ENCODE measurements around the gene KRT15. TPM values are rescaled to one million over a fixed set of nuclear protein-coding genes. Genes with fewer than 3 reads are reported as not detected.

KRT15 gene
- polyA plus RNA-seq, 3 donors: 0.03 TPM; not detected in 2

DNA sequence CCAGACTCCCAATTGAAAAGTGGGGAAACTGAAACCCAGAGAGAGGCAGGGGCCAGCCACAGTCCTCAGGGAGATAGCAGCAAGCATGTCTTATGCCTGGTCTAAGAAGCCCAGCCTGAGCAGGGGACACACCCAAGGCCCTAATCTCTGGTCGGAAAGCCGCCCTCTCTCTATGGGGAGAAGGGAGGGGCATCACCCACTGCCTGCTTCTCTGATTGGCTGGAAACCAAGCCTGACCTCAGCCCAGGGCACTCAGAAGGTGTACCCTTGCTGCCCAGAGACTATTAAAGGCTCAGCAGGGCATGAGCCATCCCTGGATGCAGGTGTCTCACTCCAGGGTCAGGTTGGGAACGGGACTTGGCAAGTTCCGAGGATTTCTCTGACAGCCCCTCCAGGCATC lies 7.6 kb downstream of the KRT15 start:
- Mint-ChIP-seq H3K36me3 (no peaks in the 10 kb centered on the region), H3K27ac (no peak overlapping the region), H3K4me1 (peaks cover 21% of the 10 kb centered on the region), H3K27me3 (ENCODE audit: low read depth in 3 of 3) (peaks cover 3 to 11% (median 6%) of the 10 kb centered on the region in 3 donors), H3K9me3 (peaks cover 0 to 2% (median 0%) of the 10 kb centered on the region in 7 donors), H3K4me3 (no peak overlapping the region)
- H3K27me3 ChIP-seq (ENCODE audit: control insufficient read depth in 2 of 2, insufficient read depth in 2 of 2, low read length in 2 of 2): no peaks in the 10 kb centered on the region
- peak overlapping the region; percentile 12 for H3K9ac ChIP-seq (ENCODE audit: insufficient read depth, low read length, poor library complexity, severe bottlenecking)
- TF ChIP-seq CTCF (IDR thresholded peaks at IDR 0.05): no peak
- no peak overlapping the region for H2AFZ ChIP-seq (ENCODE audit: insufficient read depth, low read depth, low read length, poor library complexity, severe bottlenecking)
- no peak overlapping the region for H3K4me2 ChIP-seq (replicated peaks; ENCODE audit: extremely low read depth, low read length, poor library complexity, severe bottlenecking)
- H4K20me1 ChIP-seq (ENCODE audit: insufficient read depth, low read length): no peaks in the 10 kb centered on the region
- WGBS (ENCODE audit: insufficient coverage): no CpG with 5 or more reads among the region's 4 CpGs
- no peak overlapping the region for H3K27ac ChIP-seq (ENCODE audit: low read depth in 1 of 2, low read length in 2 of 2)
- H3K9me3 ChIP-seq (replicated peaks in 1 of 2; ENCODE audit: control insufficient read depth in 1 of 2, insufficient read depth in 1 of 2, low read length in 2 of 2): no peaks in the 10 kb centered on the region
- peaks cover 27 to 33% of the 10 kb centered on the region in 2 donors for H3K4me1 ChIP-seq (ENCODE audit: control insufficient read depth in 1 of 2, insufficient read depth in 2 of 2, low read length in 2 of 2)
- intact Hi-C loops (cut with micrococcal nuclease): no loop called here
- no peaks in the 10 kb centered on the region for H3K36me3 ChIP-seq (replicated peaks in 1 of 2; ENCODE audit: control insufficient read depth in 1 of 2, insufficient read depth in 2 of 2, low read length in 2 of 2)
- no peak overlapping the region for H3K4me3 ChIP-seq (replicated peaks in 1 of 3; ENCODE audit: low read depth in 2 of 3, low read length in 3 of 3)
- no peak for DNase-seq
- H3K79me2 ChIP-seq (ENCODE audit: insufficient read depth, low read length): no peaks in the 10 kb centered on the region

GRCh38 chr17:41510251-41511065 lies 8.2 kb downstream of the KRT15 start:
- Mint-ChIP-seq H3K4me3 (no peak overlapping the region), H3K4me1 (peaks cover 27% of the 10 kb centered on the region), H3K36me3 (no peaks in the 10 kb centered on the region), H3K27ac (no peak overlapping the region), H3K27me3 (ENCODE audit: low read depth in 3 of 3) (peaks cover 3 to 11% (median 4%) of the 10 kb centered on the region in 3 donors), H3K9me3 (peaks cover 0 to 2% (median 0%) of the 10 kb centered on the region in 7 donors)
- Histone ChIP-seq H3K36me3 (replicated peaks in 1 of 2; ENCODE audit: control insufficient read depth in 1 of 2, insufficient read depth in 2 of 2, low read length in 2 of 2) (no peaks in the 10 kb centered on the region), H3K79me2 (ENCODE audit: insufficient read depth, low read length) (no peaks in the 10 kb centered on the region), H3K27me3 (ENCODE audit: control insufficient read depth in 2 of 2, insufficient read depth in 2 of 2, low read length in 2 of 2) (no peaks in the 10 kb centered on the region), H2AFZ (ENCODE audit: insufficient read depth, low read depth, low read length, poor library complexity, severe bottlenecking) (no peak overlapping the region), H3K27ac (ENCODE audit: low read depth in 1 of 2, low read length in 2 of 2) (no peak overlapping the region), H3K4me2 (replicated peaks; ENCODE audit: extremely low read depth, low read length, poor library complexity, severe bottlenecking) (no peak overlapping the region), H3K4me3 (replicated peaks in 1 of 3; ENCODE audit: low read depth in 2 of 3, low read length in 3 of 3) (no peak overlapping the region), H3K9ac (ENCODE audit: insufficient read depth, low read length, poor library complexity, severe bottlenecking) (no peak overlapping the region), H4K20me1 (ENCODE audit: insufficient read depth, low read length) (no peaks in the 10 kb centered on the region), H3K9me3 (replicated peaks in 1 of 2; ENCODE audit: control insufficient read depth in 1 of 2, insufficient read depth in 1 of 2, low read length in 2 of 2) (no peaks in the 10 kb centered on the region), H3K4me1 (ENCODE audit: control insufficient read depth in 1 of 2, insufficient read depth in 2 of 2, low read length in 2 of 2) (peaks cover 32 to 39% of the 10 kb centered on the region in 2 donors)
- intact Hi-C loops (cut with micrococcal nuclease): no loop called here
- 91% methylated on average over 4 of the region's 7 CpGs for WGBS (ENCODE audit: insufficient coverage)
- TF ChIP-seq CTCF (IDR thresholded peaks at IDR 0.05): no peak
- no peak for DNase-seq
